ENCODE results near the gene ERVFRD-1. TPM values are rescaled to one million over a fixed set of nuclear protein-coding genes. Genes with fewer than 3 reads are reported as not detected.

ERVFRD-1 gene
- polyA plus RNA-seq, 1 donor, result 0.15 TPM

Other genes with a start within 250 kb of the ERVFRD-1 start
- not detected for gene GCM2, start 229.7 kb downstream of the ERVFRD-1 start, polyA plus RNA-seq (ENCODE audit: insufficient read length)
- gene SYCP2L, start 224.7 kb downstream of the ERVFRD-1 start, polyA plus RNA-seq (ENCODE audit: insufficient read length), result 1.3 TPM
- gene ELOVL2, start 67.4 kb downstream of the ERVFRD-1 start, polyA plus RNA-seq (ENCODE audit: insufficient read length), result 1.9 TPM
- gene SMIM13, start 17.9 kb downstream of the ERVFRD-1 start, polyA plus RNA-seq (ENCODE audit: insufficient read length), result 8.9 TPM
- 10.1 TPM for gene NEDD9, start 120.9 kb upstream of the ERVFRD-1 start, polyA plus RNA-seq (ENCODE audit: insufficient read length)

Measured in forelimb muscle (tissue), 1 donor.